C4-2B (cell line): ENCODE data around the gene AFF1.

Experiments
- ZFX ChIP-seq: fragments of 450-650 bp; IDR thresholded peaks from 2 replicates; pipeline ENCODE4 v1.6.1; 2017
- TF ChIP-seq, protein P1 (sequence below): fragments of 450-650 bp; conservative IDR thresholded peaks from 2 replicates; pipeline ENCODE4 v1.5.1; 2017; ENCODE audit warnings: mild to moderate bottlenecking

DNA sequence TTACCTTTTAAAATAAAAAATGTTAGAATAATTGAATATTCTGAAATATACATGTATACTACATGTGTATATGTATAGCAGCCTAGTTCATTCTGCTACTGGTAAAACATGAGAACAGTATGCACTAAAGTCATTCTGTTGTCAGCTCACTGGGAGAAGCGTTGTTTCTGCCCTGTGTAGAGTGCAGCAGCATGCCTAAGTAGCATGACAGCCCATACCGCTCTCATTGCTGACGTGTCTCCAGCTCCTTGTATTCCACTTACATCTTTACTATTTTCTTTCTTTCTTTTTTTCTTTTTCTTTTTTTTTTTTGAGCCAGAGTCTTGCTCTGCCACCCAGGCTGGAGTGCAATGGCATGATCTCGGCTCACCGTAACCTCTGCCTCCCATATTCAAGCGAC is 194.9 kb downstream of the AFF1 start:
- TF ChIP-seq, protein P1, sequence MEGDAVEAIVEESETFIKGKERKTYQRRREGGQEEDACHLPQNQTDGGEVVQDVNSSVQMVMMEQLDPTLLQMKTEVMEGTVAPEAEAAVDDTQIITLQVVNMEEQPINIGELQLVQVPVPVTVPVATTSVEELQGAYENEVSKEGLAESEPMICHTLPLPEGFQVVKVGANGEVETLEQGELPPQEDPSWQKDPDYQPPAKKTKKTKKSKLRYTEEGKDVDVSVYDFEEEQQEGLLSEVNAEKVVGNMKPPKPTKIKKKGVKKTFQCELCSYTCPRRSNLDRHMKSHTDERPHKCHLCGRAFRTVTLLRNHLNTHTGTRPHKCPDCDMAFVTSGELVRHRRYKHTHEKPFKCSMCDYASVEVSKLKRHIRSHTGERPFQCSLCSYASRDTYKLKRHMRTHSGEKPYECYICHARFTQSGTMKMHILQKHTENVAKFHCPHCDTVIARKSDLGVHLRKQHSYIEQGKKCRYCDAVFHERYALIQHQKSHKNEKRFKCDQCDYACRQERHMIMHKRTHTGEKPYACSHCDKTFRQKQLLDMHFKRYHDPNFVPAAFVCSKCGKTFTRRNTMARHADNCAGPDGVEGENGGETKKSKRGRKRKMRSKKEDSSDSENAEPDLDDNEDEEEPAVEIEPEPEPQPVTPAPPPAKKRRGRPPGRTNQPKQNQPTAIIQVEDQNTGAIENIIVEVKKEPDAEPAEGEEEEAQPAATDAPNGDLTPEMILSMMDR, result no peak
- no peak for TF ChIP-seq ZFX
